GM18508 (cell line): ENCODE results near the gene DNAL1.
A peak's percentile ranks its signal among the peaks of the same experiment; 100 is the strongest.
"Not testable (repeated sequence)": the region's sequence is repeated elsewhere in the genome, so short reads cannot be mapped to it uniquely, and the experiment has no call there.

Experiments
- ATAC-seq: cut with Tn5 transposase; IDR thresholded peaks from one replicate; pipeline ENCODE4 v1.9.1; 2021; ENCODE audit warnings: moderate number of reproducible peaks; ENCODE audit not compliant: insufficient read depth, unreplicated experiment

Gene DNAL1

GRCh38 chr14:73696466-73697400 lies 51.9 kb downstream of the DNAL1 start:
- ATAC-seq = peak; percentile 64

GRCh38 chr14:73700325-73700724 lies 55.5 kb downstream of the DNAL1 start:
- ATAC-seq = no peak

- ATAC-seq = not testable (repeated sequence)
These were observed 63.3 kb downstream of the DNAL1 start for GRCh38 chr14:73708076-73708475.

- ATAC-seq = no peak
These were observed 65.2 kb downstream of the DNAL1 start for GRCh38 chr14:73709904-73710469.

GRCh38 chr14:73710737-73711136 lies 66.0 kb downstream of the DNAL1 start:
- no peak for ATAC-seq

- no peak for ATAC-seq
These were observed 67.3 kb downstream of the DNAL1 start for GRCh38 chr14:73712071-73712506.

- ATAC-seq = no peak
These were observed 67.9 kb downstream of the DNAL1 start for GRCh38 chr14:73712540-73713180.

GRCh38 chr14:73713206-73713802 lies 68.5 kb downstream of the DNAL1 start:
- no peak for ATAC-seq

- no peak for ATAC-seq
These were observed 69.2 kb downstream of the DNAL1 start, which contains the start of gene PNMA1 for GRCh38 chr14:73713803-73714655. PNMA1 (minus strand) TSS chr14:73714384; CDS start chr14:73713639, 745 bp downstream.

GRCh38 chr14:73714656-73715081 lies 69.9 kb downstream of the DNAL1 start:
- no peak for ATAC-seq

- no peak for ATAC-seq
These were observed 70.9 kb downstream of the DNAL1 start for GRCh38 chr14:73715707-73716106.

- ATAC-seq = no peak
These were observed 72.5 kb downstream of the DNAL1 start for GRCh38 chr14:73717266-73717665.

GRCh38 chr14:73717711-73718417 lies 73.1 kb downstream of the DNAL1 start:
- no peak for ATAC-seq

- ATAC-seq = no peak
These were observed 73.8 kb downstream of the DNAL1 start for GRCh38 chr14:73718418-73719251.

GRCh38 chr14:73719361-73719760 lies 74.6 kb downstream of the DNAL1 start:
- ATAC-seq = no peak

- no peak for ATAC-seq
These were observed 75.0 kb downstream of the DNAL1 start for GRCh38 chr14:73719791-73720190.

GRCh38 chr14:73720636-73721035 lies 75.8 kb downstream of the DNAL1 start:
- no peak for ATAC-seq

- ATAC-seq = no peak
These were observed 76.5 kb downstream of the DNAL1 start for GRCh38 chr14:73721101-73721821.
